Stimulated activated CD4-positive, alpha-beta T cell treated with anti-CD3 and anti-CD28 coated beads, Interleukin-15, amount 100 ng/mL, for 48 hours (primary cell): Measurements from ENCODE around the gene LZTR1.
"Not testable (repeated sequence)": the region's sequence is repeated elsewhere in the genome, so short reads cannot be mapped to it uniquely, and the experiment has no call there.

Source experiments
- DNase-seq, 2 donors: peaks; one replicate each; pipeline ENCODE4 v3.0.0-alpha.2; 2020; ENCODE audit warnings: low read depth in 2 of 2

Gene LZTR1

DNA sequence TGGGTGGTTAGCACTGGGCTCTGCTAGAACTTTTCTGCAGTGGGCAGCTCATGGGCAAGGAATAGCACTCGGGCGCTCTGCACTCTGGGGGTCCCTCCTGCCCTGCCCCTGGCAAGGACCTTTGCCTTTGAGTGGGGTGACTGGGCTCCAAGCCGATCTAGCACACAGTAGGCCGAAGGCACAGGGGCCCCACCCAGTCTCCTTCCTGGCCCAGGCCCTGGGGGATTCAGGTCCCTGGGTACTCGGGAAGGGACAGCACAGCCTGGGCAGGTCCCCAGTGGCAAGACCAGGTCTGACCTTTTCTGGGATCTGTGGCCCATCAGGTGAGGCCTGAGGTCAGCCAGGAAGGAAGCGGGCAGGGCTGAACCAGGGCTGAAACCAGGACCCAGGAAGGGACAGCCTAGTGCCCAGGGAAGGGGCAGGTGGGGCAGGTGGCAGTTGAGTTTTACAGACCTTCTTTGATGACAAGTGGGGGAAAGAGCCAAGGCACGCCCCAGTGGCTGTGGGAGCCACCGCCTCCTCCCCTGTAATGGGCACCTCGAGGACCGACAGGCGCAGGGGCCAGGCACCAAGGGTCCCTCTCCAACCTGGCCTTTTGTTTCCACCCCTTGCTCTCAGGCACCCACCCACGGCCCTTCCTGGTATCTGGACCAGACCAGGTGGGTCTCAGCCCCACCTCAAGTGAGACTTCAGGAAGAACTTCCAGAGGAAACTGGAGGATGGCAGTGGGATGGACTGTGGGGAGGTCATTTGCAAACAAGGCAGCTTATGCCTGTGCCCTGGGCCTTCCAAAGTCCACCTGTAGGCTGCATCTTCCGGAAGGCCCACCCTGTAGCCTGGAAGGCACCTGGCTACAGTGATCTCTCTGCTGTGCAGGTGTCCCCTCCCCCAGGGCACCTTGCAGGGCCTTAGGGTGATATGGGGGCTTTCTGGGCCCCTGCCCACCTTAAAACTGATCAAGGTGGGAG, 15.9 kb upstream of the LZTR1 start:
- no peak for DNase-seq

DNA sequence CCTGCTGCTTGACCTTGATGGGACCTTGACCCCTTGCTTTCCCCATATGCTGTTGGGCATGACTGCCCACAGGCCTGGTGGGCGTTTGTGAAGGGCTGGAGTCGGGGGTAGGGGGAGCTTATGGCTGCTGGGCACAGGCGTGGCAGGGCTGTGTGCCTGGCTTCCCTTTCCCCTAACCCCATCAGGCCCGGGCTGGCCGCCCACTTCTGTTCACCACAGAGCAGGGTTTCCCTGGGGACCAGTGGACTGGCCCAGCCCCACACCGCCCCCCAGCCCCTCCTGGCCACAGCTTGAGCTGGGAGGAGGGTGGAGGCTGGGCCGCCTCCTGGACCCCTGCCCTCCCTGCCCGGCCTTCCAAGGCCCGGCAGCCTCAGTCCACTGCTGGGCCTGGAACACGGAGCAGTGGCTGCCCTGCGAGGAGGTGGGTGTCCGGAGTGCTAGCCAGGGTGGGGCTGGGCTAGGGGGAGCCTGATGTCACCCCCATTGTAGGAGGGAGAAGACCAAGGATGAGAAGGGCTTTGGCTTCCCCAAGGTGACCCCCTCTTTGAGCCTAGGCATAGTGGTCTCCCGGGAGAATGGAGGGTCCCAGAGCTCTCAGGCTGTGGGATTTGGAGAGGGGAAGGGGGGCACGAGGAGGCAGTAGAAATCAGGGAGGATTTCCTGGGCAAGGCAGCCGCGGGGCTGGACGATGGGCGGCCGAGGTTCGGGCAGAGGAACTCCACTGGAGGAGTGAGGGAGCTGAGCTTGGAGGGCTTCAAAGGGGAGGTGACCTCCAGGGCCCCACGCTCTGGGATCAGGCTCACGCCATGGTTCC, 15.0 kb upstream of the LZTR1 start, which contains the start of gene AIFM3:
Gene AIFM3, plus strand, starts transcription at position 373 of the 814 bp plus-strand sequence. CDS start 690 bp downstream, outside the sequence.
- DNase-seq = no peak

DNA sequence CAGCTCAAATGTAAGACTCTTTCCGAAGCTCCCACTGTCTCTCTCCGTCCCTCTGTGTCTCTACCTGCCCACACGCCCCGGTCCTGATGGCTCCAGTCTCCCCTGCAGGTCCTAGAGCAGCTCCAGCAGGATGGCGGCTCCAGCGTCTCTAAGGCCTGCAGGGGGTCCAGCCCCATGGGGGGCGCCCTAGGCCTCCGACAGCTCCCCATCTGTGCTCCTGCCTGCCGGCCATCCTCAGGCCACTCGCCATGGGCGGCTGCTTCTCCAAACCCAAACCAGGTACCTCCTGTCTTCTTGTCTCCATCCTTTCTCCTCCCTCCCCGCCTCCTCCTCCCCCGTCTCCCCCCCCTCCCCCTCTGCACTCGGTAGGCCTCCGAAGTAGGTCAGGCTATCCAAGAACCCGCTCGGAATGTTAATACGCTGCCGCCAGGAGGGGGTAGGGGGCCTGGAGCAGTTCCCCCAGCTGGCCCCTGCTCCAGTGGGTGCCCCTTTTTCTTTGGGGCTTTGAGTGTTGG, 14.3 kb upstream of the LZTR1 start:
- no peak for DNase-seq

DNA sequence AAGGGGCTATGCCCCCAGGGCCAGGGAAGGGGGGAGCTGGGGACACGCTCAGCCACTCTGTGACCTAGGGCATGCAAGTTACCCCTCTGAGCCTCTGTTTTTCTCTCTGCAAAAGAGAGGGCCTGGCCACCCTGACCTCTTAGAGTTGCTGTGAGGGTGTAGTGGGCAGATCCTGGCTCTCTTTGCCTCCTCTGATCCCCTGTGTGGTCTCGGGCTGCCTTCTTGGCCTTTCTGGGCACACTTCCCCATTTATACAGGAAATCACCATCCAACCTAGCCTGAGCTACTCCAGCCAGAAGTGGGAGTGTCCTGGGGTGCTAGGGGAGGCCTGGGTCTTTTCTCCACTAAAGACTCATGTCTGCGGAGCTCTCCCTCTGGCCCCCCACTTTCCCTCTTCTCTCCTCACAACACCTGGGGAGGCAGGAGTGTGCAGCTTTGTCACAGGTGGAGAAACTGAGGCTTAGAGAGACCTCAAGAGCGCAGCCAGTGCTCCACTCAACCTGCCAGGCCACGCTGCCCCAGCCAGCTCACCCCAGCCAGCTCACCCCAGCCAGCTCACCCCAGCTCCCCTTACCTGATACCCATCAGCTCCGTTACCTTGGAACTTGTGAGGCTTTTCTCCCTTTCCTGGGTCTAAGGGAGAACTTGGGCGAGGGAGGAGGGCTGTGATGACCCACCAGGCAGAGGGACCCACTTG, 13.7 kb upstream of the LZTR1 start:
- no peak for DNase-seq

DNA sequence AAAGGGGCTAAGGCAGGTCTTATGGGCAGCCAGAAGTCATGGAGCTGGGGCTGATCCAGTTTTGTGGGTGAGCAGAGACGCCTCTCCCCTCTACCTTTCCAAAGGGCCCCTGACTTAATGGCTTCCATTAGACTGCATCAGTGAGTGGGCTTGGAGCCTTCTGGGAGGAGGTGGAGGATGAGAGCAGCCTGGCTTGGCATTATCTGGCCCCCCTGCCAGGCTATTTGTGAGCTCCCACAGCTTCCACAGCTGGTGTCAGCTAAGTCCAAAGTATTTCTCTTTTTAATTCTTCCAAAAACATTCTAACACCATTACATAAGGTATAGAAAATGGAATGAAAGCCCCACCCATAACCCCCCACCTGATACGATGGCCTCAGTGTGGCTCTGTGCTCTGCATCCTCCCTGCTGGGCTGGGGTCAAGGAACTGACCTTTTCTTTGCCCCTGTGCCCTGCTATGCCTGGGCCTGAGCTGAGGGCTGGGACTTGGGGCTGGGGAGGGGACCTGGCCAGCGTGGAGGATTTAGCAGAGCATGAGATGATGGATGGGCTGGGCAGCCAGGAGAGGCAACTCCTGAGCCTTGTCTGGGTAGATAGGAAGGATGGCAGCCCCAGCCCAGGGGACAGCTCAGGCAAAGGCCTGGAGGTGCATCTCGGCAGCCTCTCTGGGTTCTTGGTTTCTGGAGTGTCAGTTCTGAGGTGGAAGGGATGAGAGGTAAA, 11.0 kb upstream of the LZTR1 start:
- no peak for DNase-seq

DNA sequence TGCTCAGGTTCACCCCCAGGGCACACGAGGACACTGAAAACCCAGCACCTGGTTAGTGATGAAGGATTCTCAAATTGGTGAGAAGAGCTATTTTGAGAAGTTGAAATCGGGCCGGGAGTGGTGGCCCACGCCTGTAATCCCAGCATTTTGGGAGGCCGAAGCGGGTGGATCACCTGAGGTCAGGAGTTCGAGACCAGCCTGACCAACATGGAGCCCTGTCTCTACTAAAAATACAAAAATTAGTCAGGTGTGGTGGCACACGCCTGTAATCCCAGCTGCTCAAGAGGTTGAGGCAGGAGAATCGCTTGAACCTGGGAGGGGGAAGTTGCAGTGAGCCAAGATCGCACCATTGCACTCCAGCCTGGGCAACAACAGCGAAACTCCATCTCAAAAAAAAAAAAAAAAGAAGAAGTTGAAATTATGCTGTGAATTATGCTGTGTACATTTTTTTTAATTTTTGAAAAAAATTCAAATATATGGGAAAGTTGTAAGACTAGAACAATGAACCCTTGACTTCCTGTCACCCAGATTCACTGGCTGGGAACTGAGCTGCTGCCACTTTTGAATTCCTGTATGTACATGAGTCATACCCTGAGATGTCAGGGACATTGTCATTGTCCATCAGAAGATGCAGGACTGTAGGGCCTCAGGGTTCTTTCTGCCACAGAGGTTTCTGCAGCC, 9.9 kb upstream of the LZTR1 start:
- not testable (repeated sequence) for DNase-seq

DNA sequence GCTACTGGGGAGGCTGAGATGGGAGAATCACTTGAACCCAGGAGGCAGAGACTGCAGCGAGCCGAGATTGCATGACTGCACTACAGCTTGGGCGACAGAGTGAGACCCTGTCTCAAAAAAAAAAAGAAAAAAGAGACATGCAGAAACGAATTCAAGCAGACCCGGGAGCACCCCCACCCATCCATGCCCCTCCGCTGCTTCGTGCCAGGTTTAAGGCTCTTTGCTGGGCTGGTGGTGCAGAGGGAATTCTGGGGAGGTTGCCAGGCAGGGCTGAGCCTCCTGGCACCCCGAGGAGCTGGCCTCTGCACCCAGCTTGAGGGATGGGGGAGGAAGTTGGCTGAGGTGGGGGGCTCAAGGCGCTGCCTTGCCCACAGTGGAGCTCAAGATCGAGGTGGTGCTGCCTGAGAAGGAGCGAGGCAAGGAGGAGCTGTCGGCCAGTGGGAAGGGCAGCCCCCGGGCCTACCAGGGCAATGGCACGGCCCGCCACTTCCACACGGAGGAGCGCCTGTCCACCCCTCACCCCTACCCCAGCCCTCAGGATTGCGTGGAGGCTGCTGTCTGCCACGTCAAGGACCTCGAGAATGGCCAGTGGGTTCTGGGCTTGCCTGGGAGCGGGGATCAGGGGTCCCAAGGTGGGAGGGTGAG, 9.0 kb upstream of the LZTR1 start:
- no peak for DNase-seq

DNA sequence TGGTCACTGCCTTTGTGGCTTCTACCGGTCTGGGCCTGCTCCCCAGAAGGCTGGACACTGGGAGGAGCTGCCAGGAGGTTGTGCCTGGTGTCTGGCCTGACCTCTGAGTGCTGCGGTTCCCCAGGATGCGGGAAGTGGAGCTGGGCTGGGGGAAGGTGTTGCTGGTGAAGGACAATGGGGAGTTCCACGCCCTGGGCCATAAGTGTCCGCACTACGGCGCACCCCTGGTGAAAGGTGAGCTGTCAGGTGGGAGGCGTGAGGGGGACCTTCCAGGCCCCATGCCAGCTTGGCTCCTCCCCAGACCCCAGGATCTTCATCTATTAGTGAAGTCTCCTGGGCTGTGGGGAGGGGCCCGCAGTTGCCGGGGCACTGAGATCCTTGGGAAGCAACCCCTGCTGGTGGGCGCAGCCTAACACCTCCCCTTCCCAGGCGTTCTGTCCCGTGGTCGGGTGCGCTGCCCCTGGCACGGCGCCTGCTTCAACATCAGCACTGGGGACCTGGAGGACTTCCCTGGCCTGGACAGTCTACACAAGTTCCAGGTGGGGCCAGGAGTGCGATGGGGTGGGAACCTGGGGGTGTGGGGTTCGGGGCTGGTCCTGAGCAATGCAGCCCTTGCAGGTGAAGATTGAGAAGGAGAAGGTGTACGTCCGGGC, 8.3 kb upstream of the LZTR1 start:
- DNase-seq = no peak

DNA sequence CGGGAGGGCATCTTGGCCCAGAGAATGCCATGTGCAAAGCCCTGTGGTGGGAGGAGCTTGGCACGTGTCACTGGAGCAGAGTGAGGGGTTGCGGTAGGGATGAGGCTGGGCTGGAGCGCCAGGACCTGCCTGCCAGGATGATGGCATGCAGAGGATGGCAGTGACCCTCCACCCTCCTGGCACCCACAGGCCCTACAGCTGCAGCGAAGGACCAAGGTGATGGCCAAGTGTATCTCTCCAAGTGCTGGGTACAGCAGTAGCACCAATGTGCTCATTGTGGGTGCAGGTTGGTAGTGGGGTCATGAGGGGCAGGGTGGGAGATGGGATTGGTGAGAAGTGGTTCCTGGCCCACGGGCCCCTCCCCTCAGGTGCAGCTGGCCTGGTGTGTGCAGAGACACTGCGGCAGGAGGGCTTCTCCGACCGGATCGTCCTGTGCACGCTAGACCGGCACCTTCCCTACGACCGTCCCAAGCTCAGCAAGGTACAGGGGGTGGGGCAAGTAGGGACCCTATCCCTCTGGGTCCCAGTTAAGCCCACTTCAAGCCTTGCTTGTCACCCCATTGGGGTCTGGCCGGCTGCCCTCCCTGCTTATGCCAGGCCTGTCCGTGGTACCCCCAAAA, 7.7 kb upstream of the LZTR1 start:
- DNase-seq = no peak

DNA sequence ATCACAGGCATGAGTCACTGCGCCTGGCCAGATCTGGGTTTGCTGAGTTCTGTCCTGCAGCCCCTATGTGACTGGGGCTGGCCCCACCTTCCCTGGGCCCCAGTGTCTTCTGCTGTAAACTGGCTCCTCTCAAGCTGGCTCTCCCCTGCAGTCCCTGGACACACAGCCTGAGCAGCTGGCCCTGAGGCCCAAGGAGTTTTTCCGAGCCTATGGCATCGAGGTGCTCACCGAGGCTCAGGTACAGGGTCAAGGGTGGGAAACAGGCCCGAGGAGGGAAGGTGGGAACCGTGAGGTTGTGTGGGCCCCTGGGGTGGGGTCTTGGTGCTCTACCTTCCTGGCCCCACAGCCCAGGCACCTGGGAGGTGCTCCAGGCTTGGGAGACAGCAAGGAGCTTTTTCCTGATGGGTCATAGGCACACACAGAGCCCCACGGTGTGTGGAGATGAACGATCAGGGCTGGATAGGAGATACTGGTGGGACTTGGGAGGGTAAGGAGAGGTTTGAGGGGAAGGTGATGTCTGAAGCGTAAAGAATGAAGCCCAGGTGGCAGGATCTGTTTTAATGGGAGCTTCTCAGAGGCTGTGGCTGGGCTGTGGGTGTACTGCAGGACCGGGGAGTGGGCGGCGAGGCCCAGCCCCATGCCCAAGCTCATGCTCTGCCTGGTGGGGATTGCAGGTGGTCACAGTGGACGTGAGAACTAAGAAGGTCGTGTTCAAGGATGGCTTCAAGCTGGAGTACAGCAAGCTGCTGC, 6.4 kb upstream of the LZTR1 start:
- DNase-seq = no peak

DNA sequence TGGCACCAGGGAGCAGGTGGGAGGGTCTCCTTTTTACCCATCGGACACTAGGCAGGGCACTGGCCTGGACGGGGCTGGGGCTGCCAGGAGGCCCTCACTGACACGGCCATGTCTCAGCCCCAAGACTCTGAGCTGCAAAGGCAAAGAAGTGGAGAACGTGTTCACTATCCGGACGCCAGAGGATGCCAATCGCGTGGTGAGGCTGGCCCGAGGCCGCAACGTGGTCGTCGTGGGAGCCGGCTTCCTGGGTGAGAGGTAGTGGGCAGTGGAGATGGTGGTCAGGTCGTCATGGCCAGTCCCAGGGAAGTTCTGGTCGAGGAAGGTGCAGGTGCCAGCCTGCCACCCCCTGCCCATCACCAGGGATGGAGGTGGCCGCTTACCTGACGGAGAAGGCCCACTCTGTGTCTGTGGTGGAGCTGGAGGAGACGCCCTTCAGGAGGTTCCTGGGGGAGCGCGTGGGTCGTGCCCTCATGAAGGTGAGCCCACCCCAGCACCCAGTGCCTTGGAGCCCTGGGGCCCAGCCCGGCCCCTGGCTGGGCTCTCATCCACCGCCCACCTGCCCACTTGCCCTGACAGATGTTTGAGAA, 5.7 kb upstream of the LZTR1 start:
- no peak for DNase-seq

DNA sequence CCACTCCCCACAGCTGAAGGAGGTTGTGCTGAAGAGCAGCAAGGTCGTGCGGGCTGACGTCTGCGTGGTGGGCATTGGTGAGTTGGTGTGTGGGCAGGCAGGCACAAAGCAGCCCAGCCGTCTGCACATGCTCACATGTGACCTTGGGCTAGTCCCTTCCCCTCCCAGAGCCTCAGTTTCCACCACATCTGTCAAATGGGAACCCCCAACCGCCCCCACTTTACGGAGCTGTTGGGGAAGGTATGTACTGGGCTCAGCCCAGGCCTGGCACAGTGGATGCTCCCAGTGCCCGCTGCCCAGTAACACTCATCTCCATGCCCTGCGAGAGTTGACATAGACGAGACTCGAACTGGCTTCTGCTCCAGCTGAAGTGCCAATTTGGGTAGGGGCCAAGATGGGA, 5.1 kb upstream of the LZTR1 start:
- DNase-seq = no peak

DNA sequence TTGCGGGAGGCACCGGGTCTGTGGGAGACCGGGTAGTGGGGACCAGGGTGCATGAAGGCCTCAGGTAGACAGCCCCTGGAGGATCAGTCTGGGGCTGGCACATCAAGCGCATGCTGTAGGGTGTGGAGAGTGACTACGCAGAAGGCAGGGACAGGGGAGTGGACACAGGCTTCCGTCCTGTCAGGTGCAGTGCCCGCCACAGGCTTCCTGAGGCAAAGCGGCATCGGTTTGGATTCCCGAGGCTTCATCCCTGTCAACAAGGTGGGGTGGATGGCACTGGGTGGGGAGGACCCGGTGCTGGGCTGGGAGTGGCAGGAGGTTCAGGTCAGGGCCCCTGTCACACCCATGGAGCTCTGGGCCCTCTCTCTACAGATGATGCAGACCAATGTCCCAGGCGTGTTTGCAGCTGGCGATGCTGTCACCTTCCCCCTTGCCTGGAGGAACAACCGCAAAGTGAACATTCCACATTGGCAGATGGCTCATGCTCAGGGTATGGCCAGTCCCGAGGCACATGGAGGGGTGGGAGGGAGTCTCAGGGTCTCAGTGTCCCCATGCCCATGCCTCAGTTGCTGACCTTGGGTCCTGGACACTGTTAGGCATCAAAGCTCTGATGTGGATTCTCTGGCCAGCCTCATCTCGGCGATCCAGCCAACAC, 4.5 kb upstream of the LZTR1 start:
- DNase-seq = no peak

DNA sequence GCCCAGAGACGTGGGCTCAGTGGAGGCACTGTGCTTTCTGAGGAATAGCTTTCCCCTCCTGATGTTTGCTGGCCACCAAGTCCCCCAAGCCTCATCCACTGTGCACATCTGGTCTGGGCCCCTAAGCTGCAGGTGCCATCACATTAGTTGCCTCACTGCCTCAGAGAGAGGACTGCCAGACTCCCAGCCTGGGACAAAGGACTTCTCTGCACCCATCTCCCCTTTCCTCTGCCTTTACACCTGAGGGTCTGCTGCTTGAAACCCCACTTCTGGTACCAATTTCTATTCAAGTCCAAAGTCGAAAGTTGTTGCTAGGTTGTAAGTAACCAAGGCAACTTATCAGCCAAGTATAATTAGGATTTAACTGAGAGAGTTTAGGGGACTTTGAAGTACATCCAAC, 3.7 kb upstream of the LZTR1 start:
- DNase-seq = no peak

DNA sequence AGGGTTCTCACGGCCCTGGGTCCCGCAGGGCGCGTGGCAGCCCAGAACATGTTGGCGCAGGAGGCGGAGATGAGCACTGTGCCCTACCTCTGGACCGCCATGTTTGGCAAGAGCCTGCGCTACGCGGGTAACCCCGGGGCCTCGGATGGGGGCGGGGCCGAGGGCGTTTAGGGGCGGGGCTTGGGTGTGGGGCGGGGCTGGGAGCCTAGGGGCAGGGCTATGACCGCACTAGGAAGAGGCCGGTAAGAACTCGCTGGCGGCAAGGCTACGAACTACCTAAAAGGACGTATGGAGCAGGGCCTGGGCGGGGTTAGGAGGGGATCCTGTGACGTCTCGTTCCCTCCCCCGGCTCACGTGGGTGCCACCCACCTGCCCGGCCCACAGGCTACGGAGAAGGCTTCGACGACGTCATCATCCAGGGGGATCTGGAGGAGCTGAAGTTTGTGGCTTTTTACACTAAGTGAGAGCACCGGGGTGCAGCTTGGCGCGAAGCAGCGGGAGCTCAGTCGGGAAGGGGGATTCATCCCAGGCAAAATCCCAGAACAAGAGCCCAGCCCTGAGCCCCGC, 2.8 kb upstream of the LZTR1 start:
- DNase-seq = peak; percentile 66 to 75

DNA sequence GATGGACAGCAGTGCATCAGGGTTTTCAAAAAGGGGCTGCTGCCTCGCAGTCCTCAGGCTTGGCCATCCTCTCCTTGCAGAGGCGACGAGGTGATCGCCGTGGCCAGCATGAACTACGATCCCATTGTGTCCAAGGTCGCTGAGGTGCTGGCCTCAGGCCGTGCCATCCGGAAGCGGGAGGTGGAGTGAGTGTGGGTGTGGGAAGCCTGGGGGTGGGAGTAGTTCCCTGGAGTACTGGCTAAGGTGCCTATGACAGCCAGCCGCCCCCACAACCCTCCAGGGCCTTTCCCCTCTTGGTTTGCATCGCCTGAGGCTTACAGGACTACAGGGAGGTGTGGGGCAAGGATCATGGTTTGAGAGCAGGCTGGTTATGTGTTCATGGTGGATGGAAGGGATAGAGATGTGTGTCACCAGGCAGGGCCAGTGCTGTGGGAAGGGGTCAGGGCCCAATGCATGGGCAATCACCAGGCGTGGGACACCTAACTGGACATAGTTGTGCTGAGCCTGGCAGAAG, 2.1 kb upstream of the LZTR1 start:
- no peak for DNase-seq

DNA sequence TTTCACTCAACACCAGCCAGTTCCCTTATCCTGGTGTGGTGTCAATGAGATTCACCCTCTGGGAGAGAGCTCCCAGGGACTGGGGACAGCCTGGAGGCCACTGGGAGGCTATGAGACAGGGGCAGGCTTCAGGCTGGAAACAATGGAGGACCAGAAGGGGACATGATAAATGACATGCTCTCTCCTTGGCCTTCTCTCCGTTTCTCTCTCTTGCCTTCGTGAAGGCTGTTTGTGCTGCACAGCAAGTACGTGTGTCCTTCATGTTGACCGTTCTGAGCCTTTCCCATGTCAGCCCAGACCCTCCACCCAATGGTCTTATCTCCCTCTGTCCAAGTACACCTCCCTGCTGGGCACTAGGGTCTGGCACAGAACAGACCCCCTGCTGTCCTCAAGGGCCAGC, 1.6 kb upstream of the LZTR1 start:
- no peak for DNase-seq
